ENCODE results near the gene RHOXF2B.
"Not testable (repeated sequence)": the region's sequence is repeated elsewhere in the genome, so short reads cannot be mapped to it uniquely, and the experiment has no call there.

DNA sequence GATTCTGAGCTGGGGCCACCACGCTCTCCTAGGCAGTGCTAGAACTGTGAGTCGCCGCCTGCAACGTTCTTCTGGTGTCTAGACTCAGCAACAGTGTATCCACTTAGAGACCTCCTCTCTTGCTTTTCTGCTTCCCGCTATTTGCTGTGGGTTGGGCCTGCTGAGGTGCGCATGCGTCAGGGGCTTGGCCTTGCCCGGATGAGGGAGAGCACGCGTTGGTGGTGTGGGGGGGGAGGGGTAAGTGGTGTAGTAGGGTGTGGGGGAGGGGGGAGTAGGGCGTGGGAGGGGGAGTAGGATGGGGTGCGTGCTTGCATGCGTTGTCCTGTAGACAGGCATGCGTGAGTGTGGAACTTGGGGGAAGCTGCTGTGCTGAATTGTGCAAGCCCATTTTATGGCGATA is at the start of gene RHOXF2B:
- TF ChIP-seq, protein P1, sequence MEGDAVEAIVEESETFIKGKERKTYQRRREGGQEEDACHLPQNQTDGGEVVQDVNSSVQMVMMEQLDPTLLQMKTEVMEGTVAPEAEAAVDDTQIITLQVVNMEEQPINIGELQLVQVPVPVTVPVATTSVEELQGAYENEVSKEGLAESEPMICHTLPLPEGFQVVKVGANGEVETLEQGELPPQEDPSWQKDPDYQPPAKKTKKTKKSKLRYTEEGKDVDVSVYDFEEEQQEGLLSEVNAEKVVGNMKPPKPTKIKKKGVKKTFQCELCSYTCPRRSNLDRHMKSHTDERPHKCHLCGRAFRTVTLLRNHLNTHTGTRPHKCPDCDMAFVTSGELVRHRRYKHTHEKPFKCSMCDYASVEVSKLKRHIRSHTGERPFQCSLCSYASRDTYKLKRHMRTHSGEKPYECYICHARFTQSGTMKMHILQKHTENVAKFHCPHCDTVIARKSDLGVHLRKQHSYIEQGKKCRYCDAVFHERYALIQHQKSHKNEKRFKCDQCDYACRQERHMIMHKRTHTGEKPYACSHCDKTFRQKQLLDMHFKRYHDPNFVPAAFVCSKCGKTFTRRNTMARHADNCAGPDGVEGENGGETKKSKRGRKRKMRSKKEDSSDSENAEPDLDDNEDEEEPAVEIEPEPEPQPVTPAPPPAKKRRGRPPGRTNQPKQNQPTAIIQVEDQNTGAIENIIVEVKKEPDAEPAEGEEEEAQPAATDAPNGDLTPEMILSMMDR (conservative IDR thresholded peaks at IDR 0.05; ENCODE audit: low read depth in 2 of 2), result not testable (repeated sequence)
- not testable (repeated sequence) for TF ChIP-seq EZH2phosphoT487 (IDR thresholded peaks at IDR 0.05; ENCODE audit: unreplicated experiment); EZH2 (IDR thresholded peaks at IDR 0.05; ENCODE audit: low read depth, unreplicated experiment); JUNB (IDR thresholded peaks at IDR 0.05; ENCODE audit: unreplicated experiment)
- TF ChIP-seq, protein P2, sequence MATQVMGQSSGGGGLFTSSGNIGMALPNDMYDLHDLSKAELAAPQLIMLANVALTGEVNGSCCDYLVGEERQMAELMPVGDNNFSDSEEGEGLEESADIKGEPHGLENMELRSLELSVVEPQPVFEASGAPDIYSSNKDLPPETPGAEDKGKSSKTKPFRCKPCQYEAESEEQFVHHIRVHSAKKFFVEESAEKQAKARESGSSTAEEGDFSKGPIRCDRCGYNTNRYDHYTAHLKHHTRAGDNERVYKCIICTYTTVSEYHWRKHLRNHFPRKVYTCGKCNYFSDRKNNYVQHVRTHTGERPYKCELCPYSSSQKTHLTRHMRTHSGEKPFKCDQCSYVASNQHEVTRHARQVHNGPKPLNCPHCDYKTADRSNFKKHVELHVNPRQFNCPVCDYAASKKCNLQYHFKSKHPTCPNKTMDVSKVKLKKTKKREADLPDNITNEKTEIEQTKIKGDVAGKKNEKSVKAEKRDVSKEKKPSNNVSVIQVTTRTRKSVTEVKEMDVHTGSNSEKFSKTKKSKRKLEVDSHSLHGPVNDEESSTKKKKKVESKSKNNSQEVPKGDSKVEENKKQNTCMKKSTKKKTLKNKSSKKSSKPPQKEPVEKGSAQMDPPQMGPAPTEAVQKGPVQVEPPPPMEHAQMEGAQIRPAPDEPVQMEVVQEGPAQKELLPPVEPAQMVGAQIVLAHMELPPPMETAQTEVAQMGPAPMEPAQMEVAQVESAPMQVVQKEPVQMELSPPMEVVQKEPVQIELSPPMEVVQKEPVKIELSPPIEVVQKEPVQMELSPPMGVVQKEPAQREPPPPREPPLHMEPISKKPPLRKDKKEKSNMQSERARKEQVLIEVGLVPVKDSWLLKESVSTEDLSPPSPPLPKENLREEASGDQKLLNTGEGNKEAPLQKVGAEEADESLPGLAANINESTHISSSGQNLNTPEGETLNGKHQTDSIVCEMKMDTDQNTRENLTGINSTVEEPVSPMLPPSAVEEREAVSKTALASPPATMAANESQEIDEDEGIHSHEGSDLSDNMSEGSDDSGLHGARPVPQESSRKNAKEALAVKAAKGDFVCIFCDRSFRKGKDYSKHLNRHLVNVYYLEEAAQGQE (IDR thresholded peaks at IDR 0.05; ENCODE audit: unreplicated experiment), result not testable (repeated sequence)

All from GM23338 (cell line).